ENCODE measurements around the gene LBHD2. TPM values are rescaled to one million over a fixed set of nuclear protein-coding genes. Genes with fewer than 3 reads are reported as not detected.
A peak's percentile ranks its signal among the peaks of the same experiment; 100 is the strongest.

LBHD2 gene
- total and polyA plus RNA-seq, 2 of the 13 experiments (the other 11 are each of a cell fraction or from before 2014, with no cell fraction given), result 0.67 to 1.00 TPM

DNA sequence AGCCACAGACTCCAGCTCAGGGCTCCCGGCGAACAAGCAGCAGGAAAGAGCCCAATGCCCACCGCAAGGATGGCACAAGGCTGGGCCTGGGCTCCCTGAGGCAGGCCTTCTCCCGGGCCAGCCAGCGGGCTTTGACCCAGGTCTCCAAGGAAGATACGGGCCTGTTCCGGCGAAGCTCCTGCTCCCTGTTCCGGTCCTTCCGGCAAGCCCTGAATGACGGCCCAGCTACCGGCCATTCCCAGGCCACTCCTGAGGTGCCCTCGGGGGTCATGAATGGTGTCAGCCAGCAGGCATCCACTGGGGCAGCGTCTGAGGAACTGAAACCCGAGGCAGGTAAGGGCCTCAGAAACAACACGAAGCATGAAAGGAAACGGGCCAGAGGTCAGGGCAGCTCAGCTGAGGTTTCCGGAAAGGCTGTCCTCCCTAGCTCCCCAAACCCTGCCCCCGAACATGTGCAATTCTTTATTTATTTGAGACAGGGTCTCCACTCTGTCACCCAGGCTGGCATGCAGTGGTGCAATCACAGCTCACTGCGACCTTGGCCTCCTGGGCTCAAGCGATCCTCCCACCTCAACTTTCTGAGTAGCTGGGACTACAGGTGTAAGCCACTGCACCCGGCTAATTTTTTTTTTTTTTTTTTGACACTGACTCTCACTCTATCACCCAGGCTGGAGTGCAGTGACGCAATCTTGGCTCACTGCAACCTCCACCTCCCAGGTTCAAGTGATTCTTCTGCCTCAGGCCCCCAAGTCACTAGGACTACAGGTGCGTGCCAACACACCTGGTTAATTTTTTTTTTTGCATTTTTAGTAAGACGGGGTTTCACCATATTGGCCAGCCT is 16.5 kb downstream of the LBHD2 start (continued):
- TF ChIP-seq, protein P1, sequence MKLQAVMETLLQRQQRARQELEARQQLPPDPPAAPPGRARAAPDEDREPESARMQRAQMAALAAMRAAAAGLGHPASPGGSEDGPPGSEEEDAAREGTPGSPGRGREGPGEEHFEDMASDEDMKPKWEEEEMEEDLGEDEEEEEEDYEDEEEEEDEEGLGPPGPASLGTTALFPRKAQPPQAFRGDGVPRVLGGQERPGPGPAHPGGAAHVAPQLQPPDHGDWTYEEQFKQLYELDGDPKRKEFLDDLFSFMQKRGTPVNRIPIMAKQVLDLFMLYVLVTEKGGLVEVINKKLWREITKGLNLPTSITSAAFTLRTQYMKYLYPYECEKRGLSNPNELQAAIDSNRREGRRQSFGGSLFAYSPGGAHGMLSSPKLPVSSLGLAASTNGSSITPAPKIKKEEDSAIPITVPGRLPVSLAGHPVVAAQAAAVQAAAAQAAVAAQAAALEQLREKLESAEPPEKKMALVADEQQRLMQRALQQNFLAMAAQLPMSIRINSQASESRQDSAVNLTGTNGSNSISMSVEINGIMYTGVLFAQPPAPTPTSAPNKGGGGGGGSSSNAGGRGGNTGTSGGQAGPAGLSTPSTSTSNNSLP (IDR thresholded peaks at IDR 0.05; ENCODE audit: low read depth, low read length), result peak; percentile 39; the same call in 1 of the 2 replicates
- peak; percentile 17; the same call in 1 of the 2 replicates for TF ChIP-seq MTF1 (CRISPR knock-in tag; IDR thresholded peaks at IDR 0.05)
- TF ChIP-seq AKAP8 (CRISPR knock-in tag; IDR thresholded peaks at IDR 0.05), result no peak
- no peak for TF ChIP-seq HMGA1 (CRISPR knock-in tag; conservative IDR thresholded peaks at IDR 0.05)
- TF ChIP-seq BRCA1 (CRISPR knock-in tag; IDR thresholded peaks at IDR 0.05), result no peak
- peak; percentile 88 for TF ChIP-seq ZSCAN25 (CRISPR knock-in tag; IDR thresholded peaks at IDR 0.05)
- TF ChIP-seq, protein P2, sequence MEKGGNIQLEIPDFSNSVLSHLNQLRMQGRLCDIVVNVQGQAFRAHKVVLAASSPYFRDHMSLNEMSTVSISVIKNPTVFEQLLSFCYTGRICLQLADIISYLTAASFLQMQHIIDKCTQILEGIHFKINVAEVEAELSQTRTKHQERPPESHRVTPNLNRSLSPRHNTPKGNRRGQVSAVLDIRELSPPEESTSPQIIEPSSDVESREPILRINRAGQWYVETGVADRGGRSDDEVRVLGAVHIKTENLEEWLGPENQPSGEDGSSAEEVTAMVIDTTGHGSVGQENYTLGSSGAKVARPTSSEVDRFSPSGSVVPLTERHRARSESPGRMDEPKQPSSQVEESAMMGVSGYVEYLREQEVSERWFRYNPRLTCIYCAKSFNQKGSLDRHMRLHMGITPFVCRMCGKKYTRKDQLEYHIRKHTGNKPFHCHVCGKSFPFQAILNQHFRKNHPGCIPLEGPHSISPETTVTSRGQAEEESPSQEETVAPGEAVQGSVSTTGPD (CRISPR knock-in tag; IDR thresholded peaks at IDR 0.05), result no peak
- peak; percentile 89 for TF ChIP-seq MAF1 (CRISPR knock-in tag; IDR thresholded peaks at IDR 0.05; ENCODE audit: borderline replicate concordance)
- TF ChIP-seq ZNF333 (CRISPR knock-in tag; IDR thresholded peaks at IDR 0.05; ENCODE audit: borderline replicate concordance), result no peak
- no peak for TF ChIP-seq ZFP82 (CRISPR knock-in tag; IDR thresholded peaks at IDR 0.05; ENCODE audit: borderline replicate concordance)
- no peak for TF ChIP-seq TMF1 (CRISPR knock-in tag; IDR thresholded peaks at IDR 0.05; ENCODE audit: low read depth)
- TF ChIP-seq, protein P3, sequence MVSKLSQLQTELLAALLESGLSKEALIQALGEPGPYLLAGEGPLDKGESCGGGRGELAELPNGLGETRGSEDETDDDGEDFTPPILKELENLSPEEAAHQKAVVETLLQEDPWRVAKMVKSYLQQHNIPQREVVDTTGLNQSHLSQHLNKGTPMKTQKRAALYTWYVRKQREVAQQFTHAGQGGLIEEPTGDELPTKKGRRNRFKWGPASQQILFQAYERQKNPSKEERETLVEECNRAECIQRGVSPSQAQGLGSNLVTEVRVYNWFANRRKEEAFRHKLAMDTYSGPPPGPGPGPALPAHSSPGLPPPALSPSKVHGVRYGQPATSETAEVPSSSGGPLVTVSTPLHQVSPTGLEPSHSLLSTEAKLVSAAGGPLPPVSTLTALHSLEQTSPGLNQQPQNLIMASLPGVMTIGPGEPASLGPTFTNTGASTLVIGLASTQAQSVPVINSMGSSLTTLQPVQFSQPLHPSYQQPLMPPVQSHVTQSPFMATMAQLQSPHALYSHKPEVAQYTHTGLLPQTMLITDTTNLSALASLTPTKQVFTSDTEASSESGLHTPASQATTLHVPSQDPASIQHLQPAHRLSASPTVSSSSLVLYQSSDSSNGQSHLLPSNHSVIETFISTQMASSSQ (IDR thresholded peaks at IDR 0.05; ENCODE audit: low read depth), result peak; percentile 65
- TF ChIP-seq, protein P3 (CRISPR knock-in tag; IDR thresholded peaks at IDR 0.05; ENCODE audit: borderline replicate concordance), result peak; percentile 93; the same call in 1 of the 2 replicates
- TF ChIP-seq NFE2L1 (CRISPR knock-in tag; IDR thresholded peaks at IDR 0.05; ENCODE audit: borderline replicate concordance), result no peak
- no peak for TF ChIP-seq POLR2AphosphoS2 (IDR thresholded peaks at IDR 0.05; ENCODE audit: low read depth, low read length)
- TF ChIP-seq HMG20A (CRISPR knock-in tag; IDR thresholded peaks at IDR 0.05; ENCODE audit: borderline replicate concordance), result peak; percentile 82; the same call in 1 of the 2 replicates
- TF ChIP-seq, protein P4, sequence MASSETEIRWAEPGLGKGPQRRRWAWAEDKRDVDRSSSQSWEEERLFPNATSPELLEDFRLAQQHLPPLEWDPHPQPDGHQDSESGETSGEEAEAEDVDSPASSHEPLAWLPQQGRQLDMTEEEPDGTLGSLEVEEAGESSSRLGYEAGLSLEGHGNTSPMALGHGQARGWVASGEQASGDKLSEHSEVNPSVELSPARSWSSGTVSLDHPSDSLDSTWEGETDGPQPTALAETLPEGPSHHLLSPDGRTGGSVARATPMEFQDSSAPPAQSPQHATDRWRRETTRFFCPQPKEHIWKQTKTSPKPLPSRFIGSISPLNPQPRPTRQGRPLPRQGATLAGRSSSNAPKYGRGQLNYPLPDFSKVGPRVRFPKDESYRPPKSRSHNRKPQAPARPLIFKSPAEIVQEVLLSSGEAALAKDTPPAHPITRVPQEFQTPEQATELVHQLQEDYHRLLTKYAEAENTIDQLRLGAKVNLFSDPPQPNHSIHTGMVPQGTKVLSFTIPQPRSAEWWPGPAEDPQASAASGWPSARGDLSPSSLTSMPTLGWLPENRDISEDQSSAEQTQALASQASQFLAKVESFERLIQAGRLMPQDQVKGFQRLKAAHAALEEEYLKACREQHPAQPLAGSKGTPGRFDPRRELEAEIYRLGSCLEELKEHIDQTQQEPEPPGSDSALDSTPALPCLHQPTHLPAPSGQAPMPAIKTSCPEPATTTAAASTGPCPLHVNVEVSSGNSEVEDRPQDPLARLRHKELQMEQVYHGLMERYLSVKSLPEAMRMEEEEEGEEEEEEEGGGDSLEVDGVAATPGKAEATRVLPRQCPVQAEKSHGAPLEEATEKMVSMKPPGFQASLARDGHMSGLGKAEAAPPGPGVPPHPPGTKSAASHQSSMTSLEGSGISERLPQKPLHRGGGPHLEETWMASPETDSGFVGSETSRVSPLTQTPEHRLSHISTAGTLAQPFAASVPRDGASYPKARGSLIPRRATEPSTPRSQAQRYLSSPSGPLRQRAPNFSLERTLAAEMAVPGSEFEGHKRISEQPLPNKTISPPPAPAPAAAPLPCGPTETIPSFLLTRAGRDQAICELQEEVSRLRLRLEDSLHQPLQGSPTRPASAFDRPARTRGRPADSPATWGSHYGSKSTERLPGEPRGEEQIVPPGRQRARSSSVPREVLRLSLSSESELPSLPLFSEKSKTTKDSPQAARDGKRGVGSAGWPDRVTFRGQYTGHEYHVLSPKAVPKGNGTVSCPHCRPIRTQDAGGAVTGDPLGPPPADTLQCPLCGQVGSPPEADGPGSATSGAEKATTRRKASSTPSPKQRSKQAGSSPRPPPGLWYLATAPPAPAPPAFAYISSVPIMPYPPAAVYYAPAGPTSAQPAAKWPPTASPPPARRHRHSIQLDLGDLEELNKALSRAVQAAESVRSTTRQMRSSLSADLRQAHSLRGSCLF (CRISPR knock-in tag; IDR thresholded peaks at IDR 0.05; ENCODE audit: borderline replicate concordance), result no peak
